SU-DHL-6 (cell line): Measurements from ENCODE around the gene HOXD12.

Source experiments
- EZH2phosphoT487 ChIP-seq: fragments of 200-600 bp; sonication (generic), shearing (Covaris generic); conservative IDR thresholded peaks from 2 replicates; pipeline ENCODE4 v1.6.1; 2018; ENCODE audit warnings: mild to moderate bottlenecking, antibody characterized with exemption, low read length, moderate library complexity, mixed read lengths
- TF ChIP-seq, protein P1 (sequence below): fragments of 200-600 bp; sonication (generic); IDR thresholded peaks from one replicate; pipeline ENCODE4 v1.5.1; 2017; ENCODE audit warnings: antibody characterized with exemption, mild to moderate bottlenecking, low read length, moderate library complexity; ENCODE audit not compliant: insufficient read depth, poor library complexity, severe bottlenecking

GRCh38 chr2:176130957-176131847, 31.6 kb downstream of the HOXD12 start:
- TF ChIP-seq, protein P1, sequence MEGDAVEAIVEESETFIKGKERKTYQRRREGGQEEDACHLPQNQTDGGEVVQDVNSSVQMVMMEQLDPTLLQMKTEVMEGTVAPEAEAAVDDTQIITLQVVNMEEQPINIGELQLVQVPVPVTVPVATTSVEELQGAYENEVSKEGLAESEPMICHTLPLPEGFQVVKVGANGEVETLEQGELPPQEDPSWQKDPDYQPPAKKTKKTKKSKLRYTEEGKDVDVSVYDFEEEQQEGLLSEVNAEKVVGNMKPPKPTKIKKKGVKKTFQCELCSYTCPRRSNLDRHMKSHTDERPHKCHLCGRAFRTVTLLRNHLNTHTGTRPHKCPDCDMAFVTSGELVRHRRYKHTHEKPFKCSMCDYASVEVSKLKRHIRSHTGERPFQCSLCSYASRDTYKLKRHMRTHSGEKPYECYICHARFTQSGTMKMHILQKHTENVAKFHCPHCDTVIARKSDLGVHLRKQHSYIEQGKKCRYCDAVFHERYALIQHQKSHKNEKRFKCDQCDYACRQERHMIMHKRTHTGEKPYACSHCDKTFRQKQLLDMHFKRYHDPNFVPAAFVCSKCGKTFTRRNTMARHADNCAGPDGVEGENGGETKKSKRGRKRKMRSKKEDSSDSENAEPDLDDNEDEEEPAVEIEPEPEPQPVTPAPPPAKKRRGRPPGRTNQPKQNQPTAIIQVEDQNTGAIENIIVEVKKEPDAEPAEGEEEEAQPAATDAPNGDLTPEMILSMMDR: no peak
- no peak for TF ChIP-seq EZH2phosphoT487
